Measurements from ENCODE around the gene CCR8. TPM values are rescaled to one million over a fixed set of nuclear protein-coding genes. Genes with fewer than 3 reads are reported as not detected.
"Not testable (repeated sequence)": the region's sequence is repeated elsewhere in the genome, so short reads cannot be mapped to it uniquely, and the experiment has no call there.

Gene CCR8
- total and polyA plus RNA-seq, 7 donors: not detected

DNA sequence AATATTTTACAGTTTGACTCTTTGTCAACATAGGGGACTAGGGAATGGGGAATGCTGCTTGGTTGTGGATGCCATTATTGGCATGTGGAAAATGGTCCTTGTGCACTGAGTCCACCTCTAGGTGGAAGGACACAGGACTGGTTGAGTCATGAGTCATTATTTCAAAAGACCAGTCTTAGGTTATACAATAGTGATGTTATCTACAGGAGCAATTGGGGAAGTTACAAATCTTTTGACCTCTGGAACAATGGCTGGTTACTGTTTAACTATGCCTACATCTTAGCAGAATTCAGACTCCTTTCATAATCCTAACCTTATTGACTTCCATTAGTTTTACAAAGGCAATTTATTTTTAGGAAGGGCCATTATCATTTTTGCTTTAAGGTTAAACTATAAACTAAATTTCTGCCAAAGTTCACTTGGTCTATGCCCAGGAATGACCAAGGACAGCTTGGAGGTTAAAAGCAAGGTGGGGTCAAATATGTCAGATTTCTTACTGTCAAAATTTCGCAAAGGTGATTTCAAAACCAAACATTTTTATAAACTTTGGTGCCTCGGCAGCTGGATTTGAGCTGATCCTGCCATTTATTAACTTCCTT lies 11.8 kb upstream of the CCR8 start:
- no peak overlapping the region for H3K27ac ChIP-seq
- 83 to 91% (median 88%) methylated on average over 2 of the region's 2 CpGs for WGBS, 3 donors
- ATAC-seq: no peak
- H3K4me1 ChIP-seq: no peaks in the 10 kb centered on the region
- H3K9me3 ChIP-seq: peaks cover 12% of the 10 kb centered on the region
- H3K27me3 ChIP-seq (ENCODE audit: insufficient read depth in 3 of 3, low read length in 2 of 3): no peaks in the 10 kb centered on the region
- H3K36me3 ChIP-seq (ENCODE audit: insufficient read depth in 1 of 2, low read depth in 1 of 2): no peaks in the 10 kb centered on the region
- intact Hi-C loops (cut with DNase I): no loop called here
- TF ChIP-seq, protein P1, sequence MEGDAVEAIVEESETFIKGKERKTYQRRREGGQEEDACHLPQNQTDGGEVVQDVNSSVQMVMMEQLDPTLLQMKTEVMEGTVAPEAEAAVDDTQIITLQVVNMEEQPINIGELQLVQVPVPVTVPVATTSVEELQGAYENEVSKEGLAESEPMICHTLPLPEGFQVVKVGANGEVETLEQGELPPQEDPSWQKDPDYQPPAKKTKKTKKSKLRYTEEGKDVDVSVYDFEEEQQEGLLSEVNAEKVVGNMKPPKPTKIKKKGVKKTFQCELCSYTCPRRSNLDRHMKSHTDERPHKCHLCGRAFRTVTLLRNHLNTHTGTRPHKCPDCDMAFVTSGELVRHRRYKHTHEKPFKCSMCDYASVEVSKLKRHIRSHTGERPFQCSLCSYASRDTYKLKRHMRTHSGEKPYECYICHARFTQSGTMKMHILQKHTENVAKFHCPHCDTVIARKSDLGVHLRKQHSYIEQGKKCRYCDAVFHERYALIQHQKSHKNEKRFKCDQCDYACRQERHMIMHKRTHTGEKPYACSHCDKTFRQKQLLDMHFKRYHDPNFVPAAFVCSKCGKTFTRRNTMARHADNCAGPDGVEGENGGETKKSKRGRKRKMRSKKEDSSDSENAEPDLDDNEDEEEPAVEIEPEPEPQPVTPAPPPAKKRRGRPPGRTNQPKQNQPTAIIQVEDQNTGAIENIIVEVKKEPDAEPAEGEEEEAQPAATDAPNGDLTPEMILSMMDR (IDR thresholded peaks at IDR 0.05): no peak
- no peak for DNase-seq
- no peak overlapping the region for H3K4me3 ChIP-seq

DNA sequence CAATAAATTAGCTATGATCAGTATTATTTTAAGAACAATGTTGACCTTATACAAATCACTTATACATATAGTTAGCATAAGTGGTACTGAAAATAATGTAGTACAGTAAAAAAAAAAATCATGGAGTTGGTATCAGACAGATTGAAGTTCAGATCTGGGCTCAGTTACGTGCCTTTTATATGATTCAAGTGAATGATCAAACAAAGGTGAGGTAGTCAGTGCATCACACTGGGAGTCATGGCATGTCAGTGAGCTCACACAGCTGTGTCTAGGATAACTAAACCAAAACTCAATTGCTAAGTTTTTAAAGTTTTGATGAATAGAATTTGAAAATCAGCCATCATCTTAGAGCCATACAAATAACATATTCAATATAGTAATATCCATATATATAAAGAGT lies 11.2 kb upstream of the CCR8 start:
- H3K27ac ChIP-seq: no peak overlapping the region
- H3K4me3 ChIP-seq: no peak overlapping the region
- no peaks in the 10 kb centered on the region for H3K36me3 ChIP-seq (ENCODE audit: insufficient read depth in 1 of 2, low read depth in 1 of 2)
- WGBS, 3 donors: 67 to 78% (median 72%) methylated on average over 1 of the region's 1 CpG
- TF ChIP-seq, protein P1 (IDR thresholded peaks at IDR 0.05): no peak
- no peaks in the 10 kb centered on the region for H3K27me3 ChIP-seq (ENCODE audit: insufficient read depth in 3 of 3, low read length in 2 of 3)
- intact Hi-C loops (cut with DNase I): no loop called here
- H3K9me3 ChIP-seq: peaks cover 12% of the 10 kb centered on the region
- no peak for DNase-seq
- H3K4me1 ChIP-seq: no peaks in the 10 kb centered on the region
- ATAC-seq: no peak

DNA sequence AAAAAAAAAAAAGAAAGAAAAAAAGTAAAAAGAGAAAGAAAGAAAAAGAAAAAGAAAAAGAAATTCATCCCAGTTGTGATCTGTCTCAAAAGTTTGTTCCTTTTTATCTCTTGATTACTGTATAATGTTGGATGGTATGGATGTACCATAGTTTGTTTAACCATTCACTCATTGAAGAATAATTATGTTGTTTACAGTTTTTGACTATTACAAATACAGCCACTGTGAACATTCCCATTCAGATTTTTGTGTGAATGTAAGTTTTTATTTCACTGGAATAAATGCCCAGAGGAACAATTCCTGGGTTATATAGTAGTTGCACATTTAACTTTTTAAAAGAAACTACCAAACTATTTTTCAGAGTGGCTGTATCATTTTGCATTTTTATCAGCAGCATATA lies 10.3 kb upstream of the CCR8 start:
- Histone ChIP-seq H3K4me3 (no peak overlapping the region), H3K9me3 (peaks cover 8% of the 10 kb centered on the region), H3K27ac (no peak overlapping the region), H3K36me3 (ENCODE audit: insufficient read depth in 1 of 2, low read depth in 1 of 2) (no peaks in the 10 kb centered on the region), H3K27me3 (ENCODE audit: insufficient read depth in 3 of 3, low read length in 2 of 3) (no peaks in the 10 kb centered on the region), H3K4me1 (no peaks in the 10 kb centered on the region)
- DNase-seq (no peak), ATAC-seq (no peak)
- TF ChIP-seq, protein P1 (IDR thresholded peaks at IDR 0.05): no peak
- intact Hi-C loops (cut with DNase I): no loop called here

DNA sequence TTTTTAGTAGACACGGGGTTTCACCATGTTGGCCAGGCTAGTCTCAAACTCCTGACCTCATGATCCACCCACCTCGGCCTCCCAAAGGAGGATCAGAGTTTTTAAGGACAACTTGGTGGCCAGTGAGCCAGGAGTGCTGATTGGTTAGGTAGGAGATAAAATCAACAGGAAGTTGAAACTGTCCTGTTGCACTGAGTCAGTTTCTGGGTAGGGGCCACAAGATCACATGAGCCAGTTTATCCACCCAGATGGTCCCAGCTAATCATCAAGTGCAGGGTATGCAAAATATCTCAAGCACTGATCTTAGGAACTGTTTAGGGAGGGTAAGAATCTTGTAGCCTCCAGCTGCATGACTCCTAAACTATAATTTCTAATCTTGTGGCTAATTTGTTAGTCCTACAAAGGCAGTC lies 7.9 kb upstream of the CCR8 start:
- H3K4me1 ChIP-seq; H3K27me3 ChIP-seq (ENCODE audit: insufficient read depth in 3 of 3, low read length in 2 of 3); ATAC-seq; intact Hi-C loops (cut with DNase I); H3K27ac ChIP-seq; H3K4me3 ChIP-seq; DNase-seq; H3K9me3 ChIP-seq; H3K36me3 ChIP-seq (ENCODE audit: insufficient read depth in 1 of 2, low read depth in 1 of 2): not testable (repeated sequence)
- whole genome bisulfite sequencing, 3 donors: 68 to 78% (median 78%) methylated on average over 2 of the region's 2 CpGs

DNA sequence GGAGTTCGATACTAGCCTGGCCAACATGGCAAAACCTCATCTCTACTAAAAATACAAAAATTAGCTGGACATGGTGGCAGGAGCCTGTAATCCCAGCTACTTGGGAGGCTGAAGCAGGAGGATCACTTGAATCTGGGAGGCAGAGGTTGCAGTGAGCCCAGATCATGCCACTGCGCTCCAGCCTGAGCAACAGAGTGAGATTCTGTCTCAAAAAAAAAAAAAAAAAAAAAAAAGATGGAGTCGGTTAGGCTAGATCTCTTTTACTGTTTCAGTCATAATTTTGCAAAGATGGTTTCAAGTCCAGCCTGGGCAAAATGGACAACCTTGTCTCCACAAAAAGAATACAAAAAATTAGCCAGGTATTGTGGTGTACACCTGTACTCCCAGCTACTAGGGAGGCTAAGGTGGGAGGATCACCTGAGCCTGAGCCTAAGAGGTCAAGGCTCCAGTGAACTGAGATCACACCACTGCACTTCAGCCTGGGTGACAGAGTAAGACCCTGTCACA lies 7.2 kb upstream of the CCR8 start:
- H3K27me3 ChIP-seq (ENCODE audit: insufficient read depth in 3 of 3, low read length in 2 of 3); H3K4me3 ChIP-seq; H3K9me3 ChIP-seq; H3K4me1 ChIP-seq; ATAC-seq; DNase-seq; H3K36me3 ChIP-seq (ENCODE audit: insufficient read depth in 1 of 2, low read depth in 1 of 2); intact Hi-C loops (cut with DNase I); H3K27ac ChIP-seq: not testable (repeated sequence)
- 53 to 61% (median 54%) methylated on average over 3 of the region's 3 CpGs for WGBS, 3 donors

DNA sequence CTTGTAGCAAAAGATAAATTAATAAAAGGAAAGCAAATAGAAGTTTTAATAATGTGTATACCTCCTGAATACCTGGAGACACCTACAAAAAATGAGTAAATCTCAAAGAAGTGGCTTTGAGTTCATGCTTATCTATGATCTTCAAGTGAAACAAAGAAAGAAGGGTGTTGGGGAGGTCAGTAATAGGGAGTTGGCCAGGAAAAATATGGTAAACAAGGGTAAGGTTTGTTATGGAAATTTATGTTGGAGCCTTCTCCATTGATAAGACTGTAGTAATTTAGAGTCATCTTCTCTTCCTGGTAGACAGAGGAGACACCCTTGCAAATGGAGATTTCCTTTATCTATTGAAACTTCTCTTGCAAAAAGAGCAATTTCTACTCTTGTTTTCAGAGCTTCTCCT lies 6.6 kb upstream of the CCR8 start:
- intact Hi-C loops (cut with DNase I): no loop called here
- no peak for DNase-seq

More for the DNA sequence above, 6.6 kb upstream of the CCR8 start:
- Histone ChIP-seq H3K27ac (no peak overlapping the region), H3K4me3 (no peak overlapping the region), H3K36me3 (ENCODE audit: insufficient read depth in 1 of 2, low read depth in 1 of 2) (no peaks in the 10 kb centered on the region), H3K4me1 (no peaks in the 10 kb centered on the region), H3K9me3 (peaks cover 4% of the 10 kb centered on the region), H3K27me3 (ENCODE audit: insufficient read depth in 3 of 3, low read length in 2 of 3) (no peaks in the 10 kb centered on the region)
- ATAC-seq: no peak
- TF ChIP-seq, protein P1 (IDR thresholded peaks at IDR 0.05): no peak
